Measurements from ENCODE around the gene M1AP.

Gene M1AP

GRCh38 chr2:74676331-74676730 is 28.2 kb upstream of the M1AP start:
- DNase-seq (ENCODE audit: low read depth), result no peak
- TF ChIP-seq, protein P1, sequence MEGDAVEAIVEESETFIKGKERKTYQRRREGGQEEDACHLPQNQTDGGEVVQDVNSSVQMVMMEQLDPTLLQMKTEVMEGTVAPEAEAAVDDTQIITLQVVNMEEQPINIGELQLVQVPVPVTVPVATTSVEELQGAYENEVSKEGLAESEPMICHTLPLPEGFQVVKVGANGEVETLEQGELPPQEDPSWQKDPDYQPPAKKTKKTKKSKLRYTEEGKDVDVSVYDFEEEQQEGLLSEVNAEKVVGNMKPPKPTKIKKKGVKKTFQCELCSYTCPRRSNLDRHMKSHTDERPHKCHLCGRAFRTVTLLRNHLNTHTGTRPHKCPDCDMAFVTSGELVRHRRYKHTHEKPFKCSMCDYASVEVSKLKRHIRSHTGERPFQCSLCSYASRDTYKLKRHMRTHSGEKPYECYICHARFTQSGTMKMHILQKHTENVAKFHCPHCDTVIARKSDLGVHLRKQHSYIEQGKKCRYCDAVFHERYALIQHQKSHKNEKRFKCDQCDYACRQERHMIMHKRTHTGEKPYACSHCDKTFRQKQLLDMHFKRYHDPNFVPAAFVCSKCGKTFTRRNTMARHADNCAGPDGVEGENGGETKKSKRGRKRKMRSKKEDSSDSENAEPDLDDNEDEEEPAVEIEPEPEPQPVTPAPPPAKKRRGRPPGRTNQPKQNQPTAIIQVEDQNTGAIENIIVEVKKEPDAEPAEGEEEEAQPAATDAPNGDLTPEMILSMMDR (IDR thresholded peaks at IDR 0.05; ENCODE audit: control insufficient read depth, extremely low read depth, insufficient read depth), result no peak
- no peak overlapping the region for H3K4me3 ChIP-seq (ENCODE audit: low read depth, low read length)

- TF ChIP-seq, protein P1 (IDR thresholded peaks at IDR 0.05; ENCODE audit: control insufficient read depth, extremely low read depth, insufficient read depth), result peak; percentile 24; the same call in 1 of the 2 replicates
- DNase-seq (ENCODE audit: low read depth), result no peak
- H3K4me3 ChIP-seq (ENCODE audit: low read depth, low read length), result no peak overlapping the region
These were observed 27.0 kb upstream of the M1AP start for GRCh38 chr2:74675090-74675489.

GRCh38 chr2:74673826-74674528 is 25.8 kb upstream of the M1AP start:
- H3K4me3 ChIP-seq (ENCODE audit: low read depth, low read length), result no peak overlapping the region
- TF ChIP-seq, protein P1 (IDR thresholded peaks at IDR 0.05; ENCODE audit: control insufficient read depth, extremely low read depth, insufficient read depth), result no peak
- no peak for DNase-seq (ENCODE audit: low read depth)

GRCh38 chr2:74671479-74671878 is 23.3 kb upstream of the M1AP start:
- no peak overlapping the region for H3K4me3 ChIP-seq (ENCODE audit: low read depth, low read length)
- no peak for DNase-seq (ENCODE audit: low read depth)
- TF ChIP-seq, protein P1 (IDR thresholded peaks at IDR 0.05; ENCODE audit: control insufficient read depth, extremely low read depth, insufficient read depth), result no peak

DNA sequence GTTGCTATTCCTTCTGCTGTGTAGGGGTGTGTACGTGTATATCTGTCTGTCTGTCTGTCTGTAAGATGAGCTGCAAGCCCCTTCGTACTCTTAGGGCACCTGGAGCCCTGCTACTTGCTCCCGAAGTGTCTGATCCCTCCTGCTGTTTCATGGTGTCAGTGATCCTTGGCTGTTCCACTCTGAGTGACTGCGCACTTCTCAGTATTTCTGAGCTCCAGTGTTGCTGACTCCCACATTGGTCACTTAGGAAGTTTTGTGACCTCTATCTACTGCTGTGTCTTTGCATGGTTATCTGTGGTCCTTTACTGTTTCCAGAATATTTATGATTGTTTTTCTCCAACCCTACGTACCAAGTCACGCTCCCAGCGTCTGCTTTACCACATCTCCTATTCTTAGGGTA is 22.1 kb upstream of the M1AP start:
- H3K4me3 ChIP-seq (ENCODE audit: low read depth, low read length), result no peak overlapping the region
- TF ChIP-seq, protein P1 (IDR thresholded peaks at IDR 0.05; ENCODE audit: control insufficient read depth, extremely low read depth, insufficient read depth), result no peak
- DNase-seq (ENCODE audit: low read depth), result no peak

DNA sequence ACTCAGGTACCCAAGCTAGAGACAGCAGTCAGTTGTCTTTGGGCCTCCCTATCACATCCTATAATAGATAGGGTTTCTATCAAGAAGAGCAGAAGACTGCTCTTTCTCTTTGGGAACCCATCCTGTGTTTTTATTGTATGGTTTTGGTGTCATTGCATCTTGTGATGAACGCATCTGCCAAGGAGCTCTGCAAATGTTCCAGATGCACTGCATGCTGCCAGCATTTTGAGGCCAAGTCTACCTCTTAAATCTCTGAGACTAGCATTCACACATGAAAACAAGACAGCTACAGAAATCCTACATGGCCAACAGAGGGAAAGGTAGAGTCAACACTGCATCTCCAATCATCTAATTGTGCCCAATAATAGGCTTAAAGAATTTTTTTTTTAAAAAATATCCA is 20.0 kb upstream of the M1AP start:
- DNase-seq (ENCODE audit: low read depth), result no peak
- TF ChIP-seq, protein P1 (IDR thresholded peaks at IDR 0.05; ENCODE audit: control insufficient read depth, extremely low read depth, insufficient read depth), result no peak
- no peak overlapping the region for H3K4me3 ChIP-seq (ENCODE audit: low read depth, low read length)

DNA sequence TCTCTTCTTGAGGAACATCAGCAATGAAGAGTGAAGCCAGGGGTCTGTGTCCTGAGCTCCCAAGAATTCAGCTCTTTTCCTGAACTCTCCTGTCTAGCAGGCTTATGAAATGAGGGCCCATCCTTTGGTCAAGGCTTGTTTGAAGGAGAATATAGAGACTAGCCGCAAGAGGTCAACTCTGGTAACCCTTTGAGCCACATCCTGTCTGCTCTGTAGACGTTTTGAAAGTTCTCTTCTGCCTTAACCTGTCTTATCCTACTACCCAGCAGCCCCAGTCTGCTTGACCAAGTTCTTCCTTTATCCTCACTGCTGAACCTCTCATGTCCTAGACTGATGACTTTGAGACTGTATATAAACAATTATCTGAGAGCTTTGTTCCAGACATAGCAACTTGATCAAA is 11.3 kb upstream of the M1AP start:
- no peak for DNase-seq (ENCODE audit: low read depth)
- TF ChIP-seq, protein P1 (IDR thresholded peaks at IDR 0.05; ENCODE audit: control insufficient read depth, extremely low read depth, insufficient read depth), result no peak
- H3K4me3 ChIP-seq (ENCODE audit: low read depth, low read length), result no peak overlapping the region

All from LNCaP clone FGC (cell line).